Dermis lymphatic vessel endothelial cell (primary cell): ENCODE measurements around the gene BBIP1. TPM values are rescaled to one million over a fixed set of nuclear protein-coding genes. Genes with fewer than 3 reads are reported as not detected.

Experiments
- total RNA-seq: library from RNA; depleted of rRNA; stranded (reverse); fragments of >200 nt; gene quantifications from 2 replicates; pipeline ENCODE4 v1.2.1, GENCODE V29; 2014

BBIP1 gene, protein sequence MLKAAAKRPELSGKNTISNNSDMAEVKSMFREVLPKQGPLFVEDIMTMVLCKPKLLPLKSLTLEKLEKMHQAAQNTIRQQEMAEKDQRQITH
- total RNA-seq = 16.4 and 21.0 TPM in 2 replicates

DNA sequence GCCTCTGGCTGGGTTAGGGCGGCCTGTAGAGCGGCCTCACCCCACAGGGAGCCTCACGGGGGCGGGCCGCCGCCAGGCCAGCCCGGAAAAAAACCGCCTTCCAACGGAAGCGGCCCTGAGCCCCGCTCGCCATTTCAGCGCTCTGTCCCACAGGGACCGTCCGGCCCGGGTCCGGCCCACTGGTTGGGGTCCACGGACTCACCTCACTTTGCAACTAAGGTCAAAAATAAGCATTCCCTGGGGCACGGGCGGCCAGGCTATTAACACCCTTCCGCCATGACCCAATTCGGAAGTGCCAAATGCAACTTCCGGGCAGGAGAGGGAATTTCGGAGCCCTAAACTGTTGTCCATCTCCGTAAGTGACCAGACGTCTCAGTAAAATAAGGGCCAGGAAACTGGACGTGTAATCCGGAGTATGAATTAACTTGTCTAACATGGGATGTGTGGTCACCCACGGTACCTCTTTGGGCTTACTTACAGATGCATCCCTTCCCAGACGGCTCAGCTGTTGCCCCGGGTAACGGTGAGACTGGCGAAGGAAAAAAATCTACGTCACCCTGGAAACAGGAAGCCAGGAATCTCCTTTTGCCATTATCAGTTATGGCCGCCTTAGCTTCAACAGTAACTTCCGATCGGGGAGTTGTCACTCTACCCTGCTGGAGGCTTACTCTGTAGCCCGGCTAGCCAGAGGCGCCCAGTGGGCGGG, at the start of gene BBIP1:
TSS of gene BBIP1 (minus strand) at position 538 of the 706 bp plus-strand sequence. CDS start 1,023 bp downstream, outside the sequence.

DNA sequence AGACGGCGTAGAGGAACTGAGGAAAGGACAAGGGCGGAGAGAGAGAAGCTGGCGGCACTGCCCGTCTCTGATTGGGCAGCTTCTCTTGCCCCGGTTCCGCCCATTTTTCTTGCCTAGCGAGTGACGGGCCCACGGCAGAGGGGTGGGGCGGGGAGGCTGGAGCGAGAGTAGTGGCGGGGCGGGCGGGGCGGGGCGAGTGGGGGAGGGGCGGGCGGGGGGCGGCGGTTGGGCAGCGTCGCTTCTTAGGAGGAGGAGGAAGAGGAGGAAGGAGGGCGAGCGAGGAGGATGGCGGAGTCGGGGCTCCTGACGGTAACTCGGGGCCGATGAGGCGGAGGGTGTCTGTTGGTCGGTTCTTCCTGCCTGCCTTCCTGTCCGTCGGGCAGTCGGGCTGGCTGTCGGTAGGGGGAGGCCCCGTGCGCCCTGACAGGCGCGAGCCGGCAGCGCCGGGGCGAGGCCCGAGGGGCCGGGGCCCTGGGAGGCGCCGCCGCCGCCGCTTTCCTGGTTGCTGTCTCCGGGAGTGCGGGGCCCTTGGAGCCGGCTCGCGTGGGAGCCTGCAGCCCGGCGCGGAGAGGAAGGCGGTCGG, 460 bp upstream of the BBIP1 start, which contains the start of gene SHOC2:
TSS of gene SHOC2 (plus strand) at position 256 of the 583 bp plus-strand sequence. CDS start 44,755 bp downstream, outside the sequence.

DNA sequence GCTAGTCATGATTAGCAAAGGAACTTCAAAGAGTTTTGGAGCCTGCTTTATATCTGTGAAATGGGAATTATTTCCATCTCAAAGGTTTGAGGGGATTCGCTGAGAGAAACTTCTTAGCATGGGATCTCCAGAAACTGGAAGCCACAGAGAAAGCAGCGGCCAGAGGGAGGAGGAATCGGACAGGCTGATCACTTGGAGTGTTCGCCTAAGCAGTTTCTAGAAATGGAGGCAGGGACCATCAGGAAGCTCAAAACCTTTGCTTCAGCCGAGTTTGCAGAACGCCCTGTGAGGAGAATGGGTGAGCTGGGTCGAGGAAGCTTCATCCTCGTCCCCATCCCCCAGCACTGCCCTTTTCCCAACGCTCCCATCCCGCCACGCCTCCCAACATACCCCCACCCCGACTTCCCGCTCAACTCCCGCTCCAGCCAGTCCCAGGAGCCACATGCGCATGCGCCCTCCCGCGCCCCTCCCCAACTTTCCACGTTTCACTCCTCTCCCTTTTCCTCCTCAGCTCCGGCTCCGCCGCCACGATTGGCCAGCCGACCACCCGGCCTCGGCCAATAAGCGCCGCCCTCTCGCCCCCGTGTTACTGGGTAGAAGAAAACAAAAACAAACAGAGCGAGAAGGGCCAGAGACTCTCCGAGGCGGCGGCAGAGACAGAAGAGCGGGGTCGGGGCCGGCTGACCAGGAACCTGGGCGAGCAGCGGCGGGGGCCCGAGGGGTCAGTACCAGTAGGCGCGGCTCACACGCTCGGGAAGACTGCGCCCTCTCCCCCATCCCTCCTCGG, 47.5 kb downstream of the BBIP1 start, which contains the start of gene PDCD4:
TSS of gene PDCD4 (plus strand) at position 631 of the 787 bp plus-strand sequence. CDS start 4,100 bp downstream, outside the sequence.

Other genes with a start within 250 kb of the BBIP1 start
- 150 and 177 TPM in 2 replicates for gene PDCD4, start 47.3 kb downstream of the BBIP1 start, total RNA-seq
- 51.8 and 56.6 TPM in 2 replicates for gene SHOC2, start 424 bp upstream of the BBIP1 start, total RNA-seq
- under 0.01 TPM in 2 replicates for gene ADRA2A, start 157.8 kb upstream of the BBIP1 start, total RNA-seq